ENCODE data around the gene AFF2. TPM values are rescaled to one million over a fixed set of nuclear protein-coding genes. Genes with fewer than 3 reads are reported as not detected.

Gene AFF2
- total RNA-seq, 1 donor from 2014 or later: 36.0 TPM

DNA sequence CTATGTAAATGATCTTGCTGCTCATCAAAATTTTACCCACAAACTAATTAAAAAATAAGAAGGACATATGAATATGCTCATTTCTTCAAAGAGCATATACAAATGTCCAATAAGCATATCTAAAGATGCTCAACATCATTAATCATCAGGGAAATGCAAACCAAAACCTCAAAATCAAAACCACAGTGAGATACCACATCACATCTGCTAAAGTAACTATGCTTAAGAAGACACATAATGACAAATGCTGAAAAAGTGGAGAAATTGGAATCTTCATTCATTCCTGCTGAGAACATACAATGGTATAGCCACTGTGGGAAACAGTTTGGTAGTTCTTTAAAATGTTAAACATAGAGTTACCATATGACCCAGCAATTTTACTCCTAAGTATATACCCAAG lies 81.9 kb downstream of the AFF2 start:
- DNase-seq (ENCODE audit: low spot score): no peak

DNA sequence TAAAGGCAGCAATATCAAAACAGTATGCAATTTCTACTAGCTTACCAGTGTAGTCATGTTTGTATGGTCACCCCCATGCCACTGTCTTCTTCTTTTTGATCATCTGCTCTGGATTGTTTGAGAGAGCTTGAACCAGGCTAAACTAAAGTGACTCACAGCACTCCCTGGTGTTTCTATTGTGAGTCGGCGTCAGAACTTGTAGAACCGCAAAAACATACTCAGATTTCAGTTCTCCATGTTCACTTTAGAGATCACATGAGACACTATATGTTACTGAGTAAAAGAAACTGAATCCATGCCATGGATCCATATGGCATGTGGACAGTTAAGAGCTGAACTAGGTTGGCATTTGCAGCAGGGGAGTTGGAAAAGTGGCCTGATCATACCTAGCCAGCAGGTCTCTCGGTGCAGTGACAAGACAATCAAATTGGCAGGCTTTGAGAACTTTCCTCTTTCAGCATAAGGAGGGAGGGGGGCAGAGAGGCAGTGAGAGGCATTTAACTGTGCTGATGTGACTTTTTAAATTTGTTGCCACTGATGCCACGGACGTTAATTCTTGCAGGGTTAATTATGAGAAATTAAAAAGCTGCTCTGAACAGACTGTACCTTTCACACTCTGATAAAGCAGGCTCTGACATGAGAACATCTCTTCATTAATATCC lies 88.4 kb downstream of the AFF2 start:
- DNase-seq (ENCODE audit: low spot score): no peak

- DNase-seq (ENCODE audit: low spot score): no peak
Observed at GRCh38 chrX:148592595-148592994, 92.2 kb downstream of the AFF2 start.

DNA sequence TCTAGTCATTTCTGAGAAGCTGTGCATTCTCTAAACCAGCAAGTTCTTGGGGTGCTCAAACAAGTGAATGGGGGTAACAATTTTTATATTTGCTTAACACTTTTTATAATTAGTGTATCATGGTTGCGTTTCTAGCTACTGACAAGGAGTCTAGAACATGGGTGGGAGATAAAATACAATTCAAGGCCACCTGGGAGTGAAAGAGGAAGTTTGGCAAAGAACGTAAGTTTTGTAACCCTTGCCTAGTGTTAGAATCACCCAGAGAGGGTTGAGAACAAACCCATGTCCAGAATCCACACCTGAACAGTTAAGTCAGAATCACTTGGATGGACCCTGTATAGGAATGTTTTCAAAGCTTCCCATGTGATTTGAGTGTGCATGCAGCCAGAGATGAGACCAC lies 92.7 kb downstream of the AFF2 start:
- DNase-seq (ENCODE audit: low spot score): no peak

GRCh38 chrX:148593987-148594386 lies 93.6 kb downstream of the AFF2 start:
- DNase-seq (ENCODE audit: low spot score): no peak

DNA sequence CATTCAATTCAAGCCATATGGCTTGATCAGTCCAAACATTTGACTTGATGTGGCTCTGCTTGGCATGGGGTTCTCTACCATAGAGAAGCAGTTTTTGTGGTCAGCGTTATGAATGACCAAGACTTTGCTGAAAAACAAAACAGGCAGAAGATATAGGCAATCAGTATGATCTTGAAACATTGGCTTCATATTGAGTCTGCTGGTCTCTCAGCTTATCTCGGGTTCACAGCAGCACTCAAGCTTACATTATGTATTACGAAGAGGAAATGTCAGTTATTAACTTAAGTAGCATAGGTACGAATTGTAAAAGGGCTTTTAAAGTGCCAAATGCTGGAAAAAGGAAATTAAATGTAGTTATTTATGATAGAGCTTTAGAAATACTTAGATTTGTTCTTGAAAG lies 99.0 kb downstream of the AFF2 start:
- no peak for DNase-seq (ENCODE audit: low spot score)

DNA sequence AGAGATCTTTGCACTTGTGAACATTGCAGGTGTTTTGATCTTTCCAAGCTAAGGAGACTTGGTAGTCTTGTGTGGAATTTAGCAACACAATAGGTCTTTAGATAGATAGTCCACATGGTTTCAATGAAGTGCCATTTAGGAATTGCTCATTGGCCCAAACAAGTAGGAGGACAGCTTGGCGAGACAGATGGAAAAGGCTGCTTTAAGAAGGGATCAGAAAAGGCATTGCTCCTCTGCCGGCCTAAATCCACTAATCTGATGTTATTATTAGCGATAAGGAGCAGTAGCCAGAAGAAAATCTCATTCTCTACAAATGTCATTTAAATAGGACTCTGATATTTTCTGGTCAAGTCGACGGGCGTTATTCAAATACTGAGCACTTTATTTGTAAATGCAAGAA lies 99.7 kb downstream of the AFF2 start:
- DNase-seq (ENCODE audit: low spot score): no peak

DNA sequence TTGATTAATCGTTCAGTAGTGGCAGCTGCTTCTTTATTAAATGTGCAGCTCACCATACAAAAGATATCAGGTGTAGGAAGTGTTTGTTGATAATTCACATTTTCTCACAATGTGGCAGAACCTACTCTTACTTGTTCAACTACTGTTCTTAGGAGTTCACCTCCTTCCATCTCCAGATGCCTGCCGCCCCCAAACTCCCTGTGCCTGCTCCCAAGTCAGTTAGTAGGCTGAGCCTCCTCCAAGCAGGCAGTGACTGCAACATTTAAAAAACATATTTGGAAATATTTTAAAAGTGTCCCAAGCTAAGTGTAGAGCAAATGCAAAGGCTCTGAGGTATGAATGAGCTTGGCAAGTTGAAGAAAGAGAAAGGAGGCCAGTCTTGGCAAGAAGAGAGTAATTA lies 100.2 kb downstream of the AFF2 start:
- DNase-seq (ENCODE audit: low spot score): no peak

DNA sequence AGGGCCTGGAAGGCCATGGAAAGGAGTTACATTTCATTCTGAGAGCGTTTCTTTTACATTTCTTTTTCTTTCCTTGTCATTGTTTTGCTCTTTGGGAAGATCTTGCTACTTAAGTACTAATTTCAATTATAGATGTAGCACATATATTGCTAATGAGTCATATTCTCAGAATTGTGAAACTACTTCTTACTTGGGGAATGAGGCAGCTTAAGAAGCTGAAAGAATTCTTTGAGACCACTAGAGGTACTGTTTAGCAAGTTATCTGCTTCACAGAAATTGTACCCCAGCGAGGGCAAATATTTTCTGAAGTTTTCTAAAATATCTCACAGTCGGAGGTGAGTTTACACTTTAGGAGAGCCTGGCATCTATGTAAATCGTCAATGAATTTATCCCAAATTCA lies 100.6 kb downstream of the AFF2 start:
- DNase-seq (ENCODE audit: low spot score): no peak

GRCh38 chrX:148609515-148610327 lies 109.3 kb downstream of the AFF2 start:
- DNase-seq (ENCODE audit: low spot score): no peak

GRCh38 chrX:148610328-148610698 lies 109.9 kb downstream of the AFF2 start:
- DNase-seq (ENCODE audit: low spot score): no peak

- no peak for DNase-seq (ENCODE audit: low spot score)
Observed at GRCh38 chrX:148611993-148612392, 111.6 kb downstream of the AFF2 start.

- no peak for DNase-seq (ENCODE audit: low spot score)
Observed at GRCh38 chrX:148612431-148612830, 112.0 kb downstream of the AFF2 start.

- DNase-seq (ENCODE audit: low spot score): no peak
Observed at GRCh38 chrX:148613636-148614035, 113.2 kb downstream of the AFF2 start.

GRCh38 chrX:148615491-148615890 lies 115.1 kb downstream of the AFF2 start:
- DNase-seq (ENCODE audit: low spot score): no peak

- DNase-seq (ENCODE audit: low spot score): no peak
Observed at GRCh38 chrX:148618470-148619445, 118.3 kb downstream of the AFF2 start.

GRCh38 chrX:148620023-148620422 lies 119.6 kb downstream of the AFF2 start:
- DNase-seq (ENCODE audit: low spot score): no peak

GRCh38 chrX:148624951-148625474 lies 124.6 kb downstream of the AFF2 start:
- DNase-seq (ENCODE audit: low spot score): no peak

- no peak for DNase-seq (ENCODE audit: low spot score)
Observed at GRCh38 chrX:148628621-148629020, 128.2 kb downstream of the AFF2 start.

GRCh38 chrX:148629434-148629833 lies 129.0 kb downstream of the AFF2 start:
- no peak for DNase-seq (ENCODE audit: low spot score)

- peak; percentile 11 for DNase-seq (ENCODE audit: low spot score)
Observed at GRCh38 chrX:148632444-148632843, 132.0 kb downstream of the AFF2 start.
